Tibial nerve (tissue), 4 donors: ENCODE measurements around the gene OR2K2.

Experiments used
- EP300 ChIP-seq, 2 donors: sonication (generic); formaldehyde crosslinking; IDR thresholded peaks; one replicate each; pipeline ENCODE4 v1.6.1; 2017; ENCODE audit warnings: antibody characterized with exemption in 2 of 2, mild to moderate bottlenecking in 1 of 2
- POLR2A ChIP-seq, 2 donors: fragments of 450-650 bp; IDR thresholded peaks; one replicate each; pipeline ENCODE4 v1.6.1; 2017; ENCODE audit warnings: antibody characterized with exemption in 2 of 2, mild to moderate bottlenecking in 2 of 2, moderate library complexity in 2 of 2
- TF ChIP-seq, protein P1 (sequence below), 5 experiments: fragments of 200-600 bp in 3 of 5; fragments of 450-650 bp in 2 of 5; sonication (generic) in 3 of 5; IDR thresholded peaks; one replicate each; pipeline ENCODE4 v1.5.1; 2016 to 2019; ENCODE audit warnings: antibody characterized with exemption in 5 of 5, mild to moderate bottlenecking in 3 of 5, moderate library complexity in 2 of 5

DNA sequence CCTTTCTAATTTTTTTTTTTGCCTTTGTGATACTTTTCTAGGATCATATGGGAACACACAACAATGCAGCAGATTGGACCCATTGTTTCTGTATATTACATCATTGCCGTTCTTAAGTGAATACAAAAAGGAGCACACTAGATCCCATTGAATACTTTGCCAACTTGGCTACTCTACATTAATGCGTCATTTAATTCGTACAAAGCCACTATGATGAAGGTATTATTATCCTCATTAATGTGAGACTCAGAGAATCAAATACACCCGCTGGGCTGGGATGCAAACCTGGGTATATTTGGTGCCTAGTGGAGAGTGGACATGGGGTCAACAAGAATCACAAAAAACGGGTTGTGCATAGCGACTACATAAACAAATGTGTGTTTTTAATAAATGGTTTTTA, 31.9 kb downstream of the OR2K2 start:
- TF ChIP-seq, protein P1, sequence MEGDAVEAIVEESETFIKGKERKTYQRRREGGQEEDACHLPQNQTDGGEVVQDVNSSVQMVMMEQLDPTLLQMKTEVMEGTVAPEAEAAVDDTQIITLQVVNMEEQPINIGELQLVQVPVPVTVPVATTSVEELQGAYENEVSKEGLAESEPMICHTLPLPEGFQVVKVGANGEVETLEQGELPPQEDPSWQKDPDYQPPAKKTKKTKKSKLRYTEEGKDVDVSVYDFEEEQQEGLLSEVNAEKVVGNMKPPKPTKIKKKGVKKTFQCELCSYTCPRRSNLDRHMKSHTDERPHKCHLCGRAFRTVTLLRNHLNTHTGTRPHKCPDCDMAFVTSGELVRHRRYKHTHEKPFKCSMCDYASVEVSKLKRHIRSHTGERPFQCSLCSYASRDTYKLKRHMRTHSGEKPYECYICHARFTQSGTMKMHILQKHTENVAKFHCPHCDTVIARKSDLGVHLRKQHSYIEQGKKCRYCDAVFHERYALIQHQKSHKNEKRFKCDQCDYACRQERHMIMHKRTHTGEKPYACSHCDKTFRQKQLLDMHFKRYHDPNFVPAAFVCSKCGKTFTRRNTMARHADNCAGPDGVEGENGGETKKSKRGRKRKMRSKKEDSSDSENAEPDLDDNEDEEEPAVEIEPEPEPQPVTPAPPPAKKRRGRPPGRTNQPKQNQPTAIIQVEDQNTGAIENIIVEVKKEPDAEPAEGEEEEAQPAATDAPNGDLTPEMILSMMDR (IDR thresholded peaks at IDR 0.05) = no peak
- no peak for TF ChIP-seq POLR2A (IDR thresholded peaks at IDR 0.05)
- no peak for TF ChIP-seq EP300 (IDR thresholded peaks at IDR 0.05)
